ENCODE measurements around the gene CNEP1R1.

DNA sequence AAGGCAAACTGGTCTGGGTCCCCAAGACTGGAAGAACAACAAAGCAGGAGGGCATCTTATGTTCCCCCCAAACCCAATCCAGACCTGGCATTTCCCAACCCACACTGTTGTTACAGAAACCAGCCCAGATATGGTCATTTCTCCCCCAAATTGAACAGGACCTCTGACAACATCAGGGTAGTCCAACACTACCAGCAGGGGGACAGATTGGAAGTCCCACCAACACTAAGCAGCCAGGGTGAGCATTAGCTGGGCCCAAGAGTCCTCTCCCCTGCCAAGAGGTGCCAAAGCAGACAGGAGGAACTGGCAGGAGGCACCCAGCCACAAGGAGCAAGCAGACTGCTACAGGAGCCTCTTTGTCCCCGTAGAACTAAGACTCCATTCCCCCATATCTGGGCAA, 29.3 kb upstream of the CNEP1R1 start:
- TF ChIP-seq CTCF (conservative IDR thresholded peaks at IDR 0.05; ENCODE audit: low read depth, low read length) (no peak), POLR2A (IDR thresholded peaks at IDR 0.05; ENCODE audit: low read depth, low read length) (no peak), CHD1 (IDR thresholded peaks at IDR 0.05; ENCODE audit: low read depth, low read length) (no peak), RAD21 (IDR thresholded peaks at IDR 0.05; ENCODE audit: low read length) (no peak), RCOR1 (IDR thresholded peaks at IDR 0.05; ENCODE audit: insufficient replicate concordance, low read length) (no peak), USF2 (IDR thresholded peaks at IDR 0.05; ENCODE audit: low read depth, low read length) (no peak), MXI1 (IDR thresholded peaks at IDR 0.05; ENCODE audit: borderline replicate concordance, low read depth, low read length) (no peak), RFX5 (IDR thresholded peaks at IDR 0.05; ENCODE audit: low read depth, low read length) (no peak), MAFK (IDR thresholded peaks at IDR 0.05; ENCODE audit: low read depth, low read length) (no peak), FOS (IDR thresholded peaks at IDR 0.05; ENCODE audit: low read depth, low read length) (no peak), ELK1 (IDR thresholded peaks at IDR 0.05; ENCODE audit: borderline replicate concordance, low read depth, low read length) (no peak), BHLHE40 (IDR thresholded peaks at IDR 0.05; ENCODE audit: low read depth, low read length) (no peak), SMC3 (IDR thresholded peaks at IDR 0.05; ENCODE audit: low read depth, low read length) (no peak)
